Upper lobe of left lung (tissue), 6 donors: ENCODE results near the gene C11orf97. TPM values are rescaled to one million over a fixed set of nuclear protein-coding genes. Genes with fewer than 3 reads are reported as not detected.
A peak's percentile ranks its signal among the peaks of the same experiment; 100 is the strongest.
"Not testable (repeated sequence)": the region's sequence is repeated elsewhere in the genome, so short reads cannot be mapped to it uniquely, and the experiment has no call there.

Experiments used
- ATAC-seq, 2 donors: fragments of 200-7000 bp; cut with Tn5 transposase; one replicate each; pipeline ENCODE4 v1.9.1; 2022; ENCODE audit warnings: mild to moderate bottlenecking in 2 of 2, moderate library complexity in 2 of 2; ENCODE audit not compliant: low FRiP score in 2 of 2
- DNase-seq, 2 donors: peaks; one replicate each; pipeline ENCODE4 v3.0.0-alpha.2; 2019 to 2020
- H3K27ac ChIP-seq, 4 donors: fragments of 200-600 bp; sonication (generic); one replicate each; pipeline ENCODE4 v1.5.1; 2016 to 2019
- H3K27me3 ChIP-seq, 4 donors: fragments of 200-600 bp; sonication (generic); one replicate each; pipeline ENCODE4 v1.5.1; 2017 to 2019
- H3K36me3 ChIP-seq, 4 donors: fragments of 200-600 bp; sonication (generic); one replicate each; pipeline ENCODE4 v1.5.1; 2016 to 2019
- H3K4me1 ChIP-seq, 4 donors: fragments of 200-600 bp; sonication (generic); one replicate each; pipeline ENCODE4 v1.5.1; 2018 to 2019
- H3K4me3 ChIP-seq, 4 donors: fragments of 200-600 bp; sonication (generic); one replicate each; pipeline ENCODE4 v1.5.1; 2017 to 2019; ENCODE audit warnings: mild to moderate bottlenecking in 2 of 4, moderate library complexity in 1 of 4
- H3K9me3 ChIP-seq, 4 donors: fragments of 200-600 bp; sonication (generic); one replicate each; pipeline ENCODE4 v1.5.1; 2018 to 2019
- EP300 ChIP-seq, 4 donors: sonication (generic); formaldehyde crosslinking; IDR thresholded peaks; one replicate each; pipeline ENCODE4 v1.5.1; 2017; ENCODE audit warnings: antibody characterized with exemption in 4 of 4, control low read depth in 2 of 4
- POLR2A ChIP-seq, 4 donors: fragments of 450-650 bp; IDR thresholded peaks; one replicate each; pipeline ENCODE4 v1.5.1; 2016 to 2017; ENCODE audit warnings: antibody characterized with exemption in 4 of 4, mild to moderate bottlenecking in 2 of 4
- POLR2AphosphoS5 ChIP-seq, 2 donors: sonication (generic); formaldehyde crosslinking; IDR thresholded peaks; one replicate each; pipeline ENCODE4 v1.5.1; 2017; ENCODE audit warnings: antibody characterized with exemption in 2 of 2
- WGBS, 2 donors: methylation state at CpG; one replicate each; pipeline ENCODE4 v1.1.5; 2017 to 2018; 5-methylcytosine and 5-hydroxymethylcytosine counted together
- total RNA-seq, 6 donors: library from RNA; depleted of rRNA in 4 of 6; stranded (reverse); fragments of >200 nt in 4 of 6; gene quantifications; one replicate each; pipeline versions ENCODE4 v1.1.0 to v1.2.1, GENCODE V29; 2016 to 2021
- TF ChIP-seq, protein P1 (sequence below), 6 experiments: fragments of 450-650 bp in 4 of 6; fragments of 200-600 bp in 2 of 6; sonication (generic) in 2 of 6; IDR thresholded peaks; one replicate each; pipeline ENCODE4 v1.5.1; 2016 to 2019; ENCODE audit warnings: antibody characterized with exemption in 6 of 6
- donor health status: DM: no; HTN: no; CAD: no; lungs with moderate emphysema.
- donor health status: DM: no; HTN: yes; CAD: no; lungs with severe emphysema.

C11orf97 gene
- total RNA-seq, 6 donors from 2014 or later, result 0.31 to 14.7 (median 4.1) TPM; not detected in 1

DNA sequence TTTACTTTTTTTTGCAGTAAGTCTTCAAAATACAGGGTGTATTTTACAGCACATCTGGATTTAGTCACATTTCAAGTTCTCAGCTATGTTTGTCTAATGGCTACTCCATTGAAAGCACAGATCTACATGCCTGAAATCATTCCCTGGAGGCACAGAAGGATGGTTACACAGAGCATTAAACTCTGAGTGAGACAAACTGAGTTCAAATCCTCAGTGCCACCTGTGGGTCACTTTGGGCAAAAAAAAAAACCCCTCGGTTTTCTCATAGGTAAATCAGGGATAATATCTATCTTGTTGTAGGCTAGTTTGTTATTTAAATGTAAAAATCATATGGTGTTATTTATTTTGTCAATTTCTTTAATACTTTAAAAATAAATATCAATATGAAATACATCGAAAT, 10.7 kb upstream of the C11orf97 start:
- ATAC-seq, result no peak
- WGBS, 2 donors, result 72% methylated on average over 2 of the region's 2 CpGs
- Histone ChIP-seq H3K4me1 (no peaks in the 10 kb centered on the region), H3K36me3 (peaks cover 9 to 56% (median 25%) of the 10 kb centered on the region in 4 donors), H3K4me3 (no peak overlapping the region), H3K9me3 (no peaks in the 10 kb centered on the region), H3K27ac (no peak overlapping the region), H3K27me3 (no peaks in the 10 kb centered on the region)
- TF ChIP-seq POLR2A (IDR thresholded peaks at IDR 0.05), result no peak
- TF ChIP-seq, protein P1, sequence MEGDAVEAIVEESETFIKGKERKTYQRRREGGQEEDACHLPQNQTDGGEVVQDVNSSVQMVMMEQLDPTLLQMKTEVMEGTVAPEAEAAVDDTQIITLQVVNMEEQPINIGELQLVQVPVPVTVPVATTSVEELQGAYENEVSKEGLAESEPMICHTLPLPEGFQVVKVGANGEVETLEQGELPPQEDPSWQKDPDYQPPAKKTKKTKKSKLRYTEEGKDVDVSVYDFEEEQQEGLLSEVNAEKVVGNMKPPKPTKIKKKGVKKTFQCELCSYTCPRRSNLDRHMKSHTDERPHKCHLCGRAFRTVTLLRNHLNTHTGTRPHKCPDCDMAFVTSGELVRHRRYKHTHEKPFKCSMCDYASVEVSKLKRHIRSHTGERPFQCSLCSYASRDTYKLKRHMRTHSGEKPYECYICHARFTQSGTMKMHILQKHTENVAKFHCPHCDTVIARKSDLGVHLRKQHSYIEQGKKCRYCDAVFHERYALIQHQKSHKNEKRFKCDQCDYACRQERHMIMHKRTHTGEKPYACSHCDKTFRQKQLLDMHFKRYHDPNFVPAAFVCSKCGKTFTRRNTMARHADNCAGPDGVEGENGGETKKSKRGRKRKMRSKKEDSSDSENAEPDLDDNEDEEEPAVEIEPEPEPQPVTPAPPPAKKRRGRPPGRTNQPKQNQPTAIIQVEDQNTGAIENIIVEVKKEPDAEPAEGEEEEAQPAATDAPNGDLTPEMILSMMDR (IDR thresholded peaks at IDR 0.05), result no peak
- no peak for TF ChIP-seq POLR2AphosphoS5 (IDR thresholded peaks at IDR 0.05)
- no peak for TF ChIP-seq EP300 (IDR thresholded peaks at IDR 0.05)
- DNase-seq, result no peak

DNA sequence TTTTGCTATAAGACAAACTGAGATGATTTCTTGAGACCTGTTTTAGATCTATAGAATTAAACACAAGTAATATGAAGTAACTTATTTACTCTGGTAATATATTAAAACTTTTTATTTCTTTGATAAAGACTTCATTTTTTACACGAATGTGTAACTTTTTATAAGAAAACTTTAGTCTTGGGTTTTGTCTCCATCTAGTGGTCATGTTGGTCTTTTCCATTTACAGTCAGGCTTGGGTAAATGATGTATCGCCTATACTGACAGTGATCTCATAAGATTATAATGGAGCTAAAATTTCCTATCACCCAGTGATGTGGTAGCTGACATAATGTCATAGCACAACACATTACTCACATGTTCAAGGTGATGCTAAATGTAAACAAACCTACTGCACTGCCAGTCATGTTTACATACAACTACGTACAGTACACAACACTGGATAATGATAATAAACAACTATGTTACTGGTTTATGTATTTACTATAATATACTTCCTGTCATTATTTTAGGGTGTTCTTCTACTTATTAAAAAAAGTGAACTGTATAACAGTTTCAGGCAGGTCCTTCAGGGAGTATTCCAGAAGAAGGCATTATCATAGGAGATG, 7.5 kb upstream of the C11orf97 start:
- H3K4me1 ChIP-seq, result no peaks in the 10 kb centered on the region
- no peak for TF ChIP-seq EP300 (IDR thresholded peaks at IDR 0.05)
- TF ChIP-seq, protein P1 (IDR thresholded peaks at IDR 0.05), result peak; percentile 45 to 63 (median 60)
- TF ChIP-seq POLR2AphosphoS5 (IDR thresholded peaks at IDR 0.05), result no peak
- no peak for TF ChIP-seq POLR2A (IDR thresholded peaks at IDR 0.05)
- no peak overlapping the region for H3K4me3 ChIP-seq
- peaks cover 0 to 24% (median 4%) of the 10 kb centered on the region in 4 donors for H3K36me3 ChIP-seq
- DNase-seq, result no peak
- ATAC-seq, result peak in 1 of 2 donors; percentile 51
- H3K9me3 ChIP-seq, result no peaks in the 10 kb centered on the region
- 7 to 21% methylated on average over 3 of the region's 3 CpGs for WGBS, 2 donors
- H3K27me3 ChIP-seq, result no peaks in the 10 kb centered on the region
- H3K27ac ChIP-seq, result no peak overlapping the region

DNA sequence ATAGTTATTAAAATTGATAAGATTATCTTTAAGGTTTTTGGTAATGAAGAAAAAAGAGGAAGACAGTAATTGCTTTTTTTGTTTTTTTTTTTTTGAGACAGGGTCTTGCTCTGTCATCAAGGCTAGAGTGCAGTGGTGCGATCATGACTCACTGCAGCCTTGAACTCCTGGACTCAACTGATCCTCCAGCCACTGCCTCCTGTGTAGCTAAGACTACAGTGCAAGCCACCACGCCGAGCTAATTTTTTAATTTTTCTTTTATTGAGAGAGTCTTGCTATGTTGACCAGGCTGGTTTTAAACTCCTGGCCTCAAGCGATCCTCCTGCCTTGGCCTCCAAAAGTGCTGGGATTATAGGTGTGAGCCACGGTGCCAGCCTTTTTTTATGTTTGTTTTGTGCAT, 5.7 kb upstream of the C11orf97 start:
- ATAC-seq, H3K9me3 ChIP-seq, H3K4me1 ChIP-seq, H3K4me3 ChIP-seq, DNase-seq, H3K36me3 ChIP-seq, H3K27ac ChIP-seq, H3K27me3 ChIP-seq: not testable (repeated sequence)
- 93 to 94% methylated on average over 5 of the region's 5 CpGs for WGBS, 2 donors

DNA sequence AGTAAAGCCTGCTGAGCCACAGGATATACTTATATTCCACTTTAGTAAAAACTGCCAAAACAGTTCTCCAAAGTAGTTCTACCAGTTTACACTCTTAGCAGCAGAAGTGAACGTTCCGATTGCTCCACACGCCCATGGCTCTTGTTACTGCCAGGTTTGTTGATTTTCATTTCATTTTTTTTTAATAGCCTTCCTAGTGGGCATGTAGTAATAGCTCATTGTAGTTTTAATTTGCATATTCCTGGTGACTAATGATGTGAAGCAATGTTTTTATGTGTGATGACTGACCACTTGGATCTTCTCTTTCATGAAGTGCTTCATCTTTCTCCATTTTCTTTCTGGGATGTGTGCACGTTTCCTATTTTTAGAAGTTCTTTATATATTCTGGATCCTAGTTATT, 4.8 kb upstream of the C11orf97 start:
- no peaks in the 10 kb centered on the region for H3K36me3 ChIP-seq
- no peak for TF ChIP-seq POLR2A (IDR thresholded peaks at IDR 0.05)
- no peak for TF ChIP-seq POLR2AphosphoS5 (IDR thresholded peaks at IDR 0.05)
- TF ChIP-seq, protein P1 (IDR thresholded peaks at IDR 0.05), result no peak
- TF ChIP-seq EP300 (IDR thresholded peaks at IDR 0.05), result no peak
- H3K9me3 ChIP-seq, result no peaks in the 10 kb centered on the region
- peaks cover 0 to 8% (median 4%) of the 10 kb centered on the region in 4 donors for H3K4me1 ChIP-seq
- H3K27ac ChIP-seq, result no peak overlapping the region
- 37 to 51% methylated on average over 4 of the region's 4 CpGs for WGBS, 2 donors
- H3K4me3 ChIP-seq, result no peak overlapping the region
- H3K27me3 ChIP-seq, result no peaks in the 10 kb centered on the region
- ATAC-seq, result no peak
- peak in 1 of 2 donors; percentile 23 for DNase-seq

DNA sequence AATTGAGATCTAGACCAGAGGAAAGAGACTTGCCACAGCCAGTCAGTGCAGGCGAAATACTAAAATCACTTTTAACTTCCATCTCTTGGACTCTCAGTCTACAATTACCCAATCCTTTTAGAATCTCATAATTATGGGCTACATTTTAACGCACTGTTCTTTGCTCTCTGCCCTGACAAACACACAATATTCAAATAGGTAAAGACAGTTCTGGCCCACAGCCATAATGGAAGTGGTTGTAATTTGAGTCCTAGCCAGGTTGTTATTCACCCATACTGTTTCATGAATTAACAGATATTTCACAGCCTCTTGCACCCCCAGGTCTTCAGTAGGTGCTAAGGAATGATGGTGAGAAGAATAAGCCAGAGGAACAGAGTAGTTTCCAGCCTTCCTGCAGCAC, 830 bp downstream of the C11orf97 start:
- WGBS, 2 donors, result 29 to 51% methylated on average over 2 of the region's 2 CpGs
- peak in 1 of 2 donors; percentile 33 for ATAC-seq
- Histone ChIP-seq H3K4me1 (peaks cover 0 to 12% (median 8%) of the 10 kb centered on the region in 4 donors), H3K4me3 (no peak overlapping the region), H3K27me3 (no peaks in the 10 kb centered on the region), H3K9me3 (no peaks in the 10 kb centered on the region), H3K36me3 (no peaks in the 10 kb centered on the region), H3K27ac (no peak overlapping the region)
- DNase-seq, result no peak
- TF ChIP-seq POLR2A (IDR thresholded peaks at IDR 0.05) (no peak), POLR2AphosphoS5 (IDR thresholded peaks at IDR 0.05) (no peak), EP300 (IDR thresholded peaks at IDR 0.05) (no peak)
- TF ChIP-seq, protein P1 (IDR thresholded peaks at IDR 0.05), result no peak
